Measurements from ENCODE around the gene PTPN5. TPM values are rescaled to one million over a fixed set of nuclear protein-coding genes. Genes with fewer than 3 reads are reported as not detected.

Gene PTPN5
- total RNA-seq, 4 donors from 2014 or later, result 0.27 to 0.64 TPM; not detected in 2

GRCh38 chr11:18720091-18720807 lies 71.3 kb downstream of the PTPN5 start:
- Histone ChIP-seq H3K27ac (peak overlapping the region in 2 of 4 donors; percentile 42 to 77), H3K4me1 (peaks cover 9 to 19% (median 17%) of the 10 kb centered on the region in 4 donors), H3K4me3 (peak overlapping the region in 1 of 4 donors; percentile 59), H3K36me3 (no peaks in the 10 kb centered on the region), H3K9me3 (no peaks in the 10 kb centered on the region), H3K27me3 (no peaks in the 10 kb centered on the region)
- TF ChIP-seq POLR2A (IDR thresholded peaks at IDR 0.05) (no peak), EP300 (IDR thresholded peaks at IDR 0.05; ENCODE audit: low read depth) (no peak), POLR2AphosphoS5 (IDR thresholded peaks at IDR 0.05) (no peak)
- TF ChIP-seq, protein P1, sequence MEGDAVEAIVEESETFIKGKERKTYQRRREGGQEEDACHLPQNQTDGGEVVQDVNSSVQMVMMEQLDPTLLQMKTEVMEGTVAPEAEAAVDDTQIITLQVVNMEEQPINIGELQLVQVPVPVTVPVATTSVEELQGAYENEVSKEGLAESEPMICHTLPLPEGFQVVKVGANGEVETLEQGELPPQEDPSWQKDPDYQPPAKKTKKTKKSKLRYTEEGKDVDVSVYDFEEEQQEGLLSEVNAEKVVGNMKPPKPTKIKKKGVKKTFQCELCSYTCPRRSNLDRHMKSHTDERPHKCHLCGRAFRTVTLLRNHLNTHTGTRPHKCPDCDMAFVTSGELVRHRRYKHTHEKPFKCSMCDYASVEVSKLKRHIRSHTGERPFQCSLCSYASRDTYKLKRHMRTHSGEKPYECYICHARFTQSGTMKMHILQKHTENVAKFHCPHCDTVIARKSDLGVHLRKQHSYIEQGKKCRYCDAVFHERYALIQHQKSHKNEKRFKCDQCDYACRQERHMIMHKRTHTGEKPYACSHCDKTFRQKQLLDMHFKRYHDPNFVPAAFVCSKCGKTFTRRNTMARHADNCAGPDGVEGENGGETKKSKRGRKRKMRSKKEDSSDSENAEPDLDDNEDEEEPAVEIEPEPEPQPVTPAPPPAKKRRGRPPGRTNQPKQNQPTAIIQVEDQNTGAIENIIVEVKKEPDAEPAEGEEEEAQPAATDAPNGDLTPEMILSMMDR (IDR thresholded peaks at IDR 0.05), result no peak
- in situ Hi-C loops (cut with MboI; ENCODE audit: low pct_ligation_motif_present in 1 of 4, low pct_unique_long_range_greater_than_20kb in 1 of 4, low sequenced_read_pairs in 3 of 4) (no loop called here), intact Hi-C loops (cut with DNase I; ENCODE audit: low total_unique reads) (no loop called here)
- DNase-seq, result no peak
- WGBS, 2 donors (ENCODE audit: low coverage in 1 of 2), result 69 to 100% methylated on average over 1 to 5 of the region's 5 CpGs

DNA sequence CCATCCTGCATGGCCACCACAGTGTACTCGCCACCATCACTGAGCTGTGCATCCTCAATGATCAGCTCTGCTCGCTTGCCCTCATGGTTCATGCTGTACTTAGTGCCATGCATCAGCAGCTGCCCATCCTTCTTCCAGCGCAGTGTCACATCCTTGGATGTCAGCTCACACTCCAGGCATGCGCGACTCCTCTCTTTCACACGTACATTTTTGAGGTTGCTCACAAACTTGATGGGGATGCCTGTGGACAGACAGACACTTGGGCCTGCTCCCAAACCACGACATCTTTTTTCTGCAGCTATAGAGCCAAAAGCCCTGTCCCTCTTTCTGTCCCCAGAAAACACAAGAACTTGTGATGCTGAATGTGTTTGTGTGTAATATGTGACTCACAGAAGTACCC lies 76.1 kb downstream of the PTPN5 start:
- Histone ChIP-seq H3K4me1 (peaks cover under 1 to 6% (median 1%) of the 10 kb centered on the region in 4 donors), H3K9me3 (no peaks in the 10 kb centered on the region), H3K4me3 (no peak overlapping the region), H3K36me3 (no peaks in the 10 kb centered on the region), H3K27me3 (no peaks in the 10 kb centered on the region), H3K27ac (no peak overlapping the region)
- TF ChIP-seq POLR2A (IDR thresholded peaks at IDR 0.05), result no peak
- TF ChIP-seq, protein P1 (IDR thresholded peaks at IDR 0.05), result no peak
- no peak for TF ChIP-seq POLR2AphosphoS5 (IDR thresholded peaks at IDR 0.05)
- in situ Hi-C loops (cut with MboI; ENCODE audit: low pct_ligation_motif_present in 1 of 4, low pct_unique_long_range_greater_than_20kb in 1 of 4, low sequenced_read_pairs in 3 of 4), result no loop called here
- DNase-seq, result no peak
- WGBS, 2 donors (ENCODE audit: low coverage in 1 of 2), result 80% methylated on average over 7 of the region's 7 CpGs; no CpG with 5 or more reads in 1 of the 2 donors
- intact Hi-C loops (cut with DNase I; ENCODE audit: low total_unique reads), result no loop called here

DNA sequence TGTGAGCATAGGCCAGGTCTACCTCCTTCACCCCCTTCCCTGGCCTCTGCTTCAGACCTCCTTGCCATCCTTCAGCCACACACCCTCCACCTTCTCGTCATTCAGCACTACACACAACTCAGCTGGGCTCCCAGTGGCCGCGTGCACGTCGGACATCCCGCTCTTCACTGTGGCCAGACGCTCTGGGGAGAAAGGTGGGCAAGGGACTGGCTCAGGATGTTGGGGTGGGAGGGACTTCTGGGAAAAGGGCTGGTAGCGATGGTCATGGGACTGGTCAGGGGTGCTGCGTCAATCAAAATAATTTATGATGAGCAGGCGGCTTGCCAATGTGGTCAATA lies 77.2 kb downstream of the PTPN5 start:
- TF ChIP-seq, protein P1 (IDR thresholded peaks at IDR 0.05), result no peak
- TF ChIP-seq EP300 (IDR thresholded peaks at IDR 0.05; ENCODE audit: low read depth) (no peak), POLR2A (IDR thresholded peaks at IDR 0.05) (no peak), POLR2AphosphoS5 (IDR thresholded peaks at IDR 0.05) (no peak)
- intact Hi-C loops (cut with DNase I; ENCODE audit: low total_unique reads), result no loop called here
- 90 to 100% methylated on average over 1 to 10 of the region's 10 CpGs for WGBS, 2 donors (ENCODE audit: low coverage in 1 of 2)

GRCh38 chr11:18713646-18714442 lies 77.8 kb downstream of the PTPN5 start:
- Histone ChIP-seq H3K4me3 (no peak overlapping the region), H3K9me3 (no peaks in the 10 kb centered on the region), H3K36me3 (no peaks in the 10 kb centered on the region), H3K27ac (no peak overlapping the region), H3K4me1 (no peaks in the 10 kb centered on the region), H3K27me3 (no peaks in the 10 kb centered on the region)
- 62 to 94% methylated on average over 3 to 23 of the region's 26 CpGs for WGBS, 2 donors (ENCODE audit: low coverage in 1 of 2)
- no peak for DNase-seq
- intact Hi-C loops (cut with DNase I; ENCODE audit: low total_unique reads) (no loop called here), in situ Hi-C loops (cut with MboI; ENCODE audit: low pct_ligation_motif_present in 1 of 4, low pct_unique_long_range_greater_than_20kb in 1 of 4, low sequenced_read_pairs in 3 of 4) (loop anchor here in 1 of 4 donors (5.0 kb wide), 1 partner anchor 92 kb away; no protein-coding TSS in a partner anchor)
- TF ChIP-seq, protein P1 (IDR thresholded peaks at IDR 0.05), result no peak
- TF ChIP-seq POLR2A (IDR thresholded peaks at IDR 0.05), result no peak
- no peak for TF ChIP-seq EP300 (IDR thresholded peaks at IDR 0.05; ENCODE audit: low read depth)
- no peak for TF ChIP-seq POLR2AphosphoS5 (IDR thresholded peaks at IDR 0.05)

More for the DNA sequence above, 77.2 kb downstream of the PTPN5 start:
- no peak overlapping the region for H3K4me3 ChIP-seq
- DNase-seq, result no peak
- H3K9me3 ChIP-seq, result no peaks in the 10 kb centered on the region
- no peaks in the 10 kb centered on the region for H3K27me3 ChIP-seq
- in situ Hi-C loops (cut with MboI; ENCODE audit: low pct_ligation_motif_present in 1 of 4, low pct_unique_long_range_greater_than_20kb in 1 of 4, low sequenced_read_pairs in 3 of 4), result loop anchor here in 1 of 4 donors (5.0 kb wide), 1 partner anchor 92 kb away; no protein-coding TSS in a partner anchor
- no peak overlapping the region for H3K27ac ChIP-seq
- no peaks in the 10 kb centered on the region for H3K4me1 ChIP-seq
- H3K36me3 ChIP-seq, result no peaks in the 10 kb centered on the region

Data from transverse colon (tissue), 4 donors.